Prostate gland (tissue), 2 donors: Measurements from ENCODE around the gene VEZT. TPM values are rescaled to one million over a fixed set of nuclear protein-coding genes. Genes with fewer than 3 reads are reported as not detected.

Experiments used
- DNase-seq: peaks from one replicate; pipeline ENCODE4 v3.0.0-alpha.2; 2019; ENCODE audit warnings: low spot score
- H3K27ac ChIP-seq, 2 donors: fragments of 200-600 bp; sonication (generic); 2 replicates each; pipeline ENCODE4 v1.5.1; 2017 to 2019
- H3K27me3 ChIP-seq: fragments of 200-600 bp; sonication (generic); replicated peaks from 2 replicates; pipeline ENCODE4 v1.5.1; 2019; ENCODE audit not compliant: insufficient read depth
- H3K36me3 ChIP-seq, 2 donors: fragments of 200-600 bp; sonication (generic); 1 replicate in 1 of 2; 2 replicates in 1 of 2; pipeline versions ENCODE4 v1.5.1 to v1.8.1; 2017 to 2019
- H3K4me1 ChIP-seq: fragments of 200-600 bp; sonication (generic); replicated peaks from 2 replicates; pipeline ENCODE4 v1.5.1; 2019
- H3K4me3 ChIP-seq, 2 donors: fragments of 200-600 bp; sonication (generic); 2 replicates each; pipeline ENCODE4 v1.5.1; 2017 to 2019
- H3K9me3 ChIP-seq: fragments of 200-600 bp; sonication (generic); 2 replicates; pipeline ENCODE4 v1.5.1; 2017
- CTCF ChIP-seq, 4 experiments: fragments of 200-600 bp in 2 of 4; fragments of 450-650 bp in 2 of 4; sonication (generic) in 2 of 4; IDR thresholded peaks; 1 replicate in 3 of 4; 2 replicates in 1 of 4; pipeline ENCODE4 v1.5.1; 2016 to 2019; ENCODE audit warnings: antibody characterized with exemption in 4 of 4, mild to moderate bottlenecking in 2 of 4, moderate library complexity in 2 of 4
- POLR2A ChIP-seq: fragments of 450-650 bp; IDR thresholded peaks from one replicate; pipeline ENCODE4 v1.6.1; 2016; ENCODE audit warnings: antibody characterized with exemption, mild to moderate bottlenecking
- POLR2AphosphoS5 ChIP-seq: sonication (generic); formaldehyde crosslinking; IDR thresholded peaks from one replicate; pipeline ENCODE4 v1.6.1; 2017; ENCODE audit warnings: antibody characterized with exemption
- WGBS: methylation state at CpG from one replicate; pipeline ENCODE4 v1.1.5; 2018; 5-methylcytosine and 5-hydroxymethylcytosine counted together
- intact Hi-C: fragments of 100-400 bp; cut with DNase I; formaldehyde crosslinking; loops from one replicate; pipeline ENCODE4 v1.14.2; 2022
- total RNA-seq, 2 donors: library from RNA; depleted of rRNA; stranded (reverse); fragments of >200 nt; gene quantifications; one replicate each; pipeline ENCODE4 v1.1.0, GENCODE V29; 2016

Gene VEZT
- total RNA-seq, 2 donors from 2014 or later: 37.4 to 81.6 TPM

- intact Hi-C loops: no loop called here
- no peak for DNase-seq
Observed at GRCh38 chr12:95198914-95199313, 18.7 kb upstream of the VEZT start.

GRCh38 chr12:95200128-95200894 is 17.3 kb upstream of the VEZT start:
- no peaks in the 10 kb centered on the region for H3K4me1 ChIP-seq
- 37% methylated on average over 5 of the region's 5 CpGs for WGBS

More at GRCh38 chr12:95198914-95199313, 18.7 kb upstream of the VEZT start:
- no peaks in the 10 kb centered on the region for H3K27me3 ChIP-seq
- H3K4me1 ChIP-seq: no peaks in the 10 kb centered on the region
- TF ChIP-seq POLR2A: no peak
- no peak for TF ChIP-seq POLR2AphosphoS5
- no peak for TF ChIP-seq CTCF (IDR thresholded peaks at IDR 0.05)
- no peaks in the 10 kb centered on the region for H3K9me3 ChIP-seq
- no peaks in the 10 kb centered on the region for H3K36me3 ChIP-seq
- H3K4me3 ChIP-seq: no peak overlapping the region
- WGBS: 58% methylated on average over 4 of the region's 4 CpGs
- no peak overlapping the region for H3K27ac ChIP-seq

DNA sequence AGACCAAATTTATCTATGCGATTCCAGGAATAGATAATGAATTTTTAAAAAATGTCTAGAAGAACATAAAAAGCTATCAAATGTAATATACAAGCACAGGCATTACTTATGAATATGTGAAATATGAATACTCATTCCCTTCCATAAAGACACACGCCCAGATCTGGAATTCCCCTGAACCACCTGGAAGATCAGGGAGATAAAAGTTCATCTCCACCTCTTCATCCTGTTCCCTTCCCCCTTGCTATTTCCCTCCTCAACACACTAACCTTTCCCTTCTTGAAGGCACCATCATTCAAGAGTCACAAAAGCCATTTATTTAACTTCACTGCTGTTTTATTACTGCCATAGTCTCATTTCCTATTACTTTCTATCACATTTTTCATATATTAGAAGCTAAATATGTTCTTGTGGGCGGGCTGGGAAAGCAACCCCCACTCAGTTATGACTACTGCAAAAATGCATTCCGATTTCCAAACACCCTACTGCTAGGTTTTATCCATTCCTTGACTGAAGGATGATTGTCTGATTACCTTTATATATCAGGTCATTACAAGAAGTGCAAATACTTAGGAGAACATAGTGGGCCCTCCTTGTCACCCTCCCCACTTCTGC is 16.4 kb upstream of the VEZT start:
- Histone ChIP-seq H3K27ac (peak overlapping the region; percentile 33 to 35), H3K4me1 (no peaks in the 10 kb centered on the region), H3K9me3 (no peaks in the 10 kb centered on the region), H3K27me3 (no peaks in the 10 kb centered on the region), H3K4me3 (no peak overlapping the region), H3K36me3 (no peaks in the 10 kb centered on the region)
- no peak for DNase-seq
- 67% methylated on average over 4 of the region's 4 CpGs for WGBS
- intact Hi-C loops: no loop called here
- TF ChIP-seq CTCF (IDR thresholded peaks at IDR 0.05) (no peak), POLR2AphosphoS5 (no peak), POLR2A (no peak)

More at GRCh38 chr12:95200128-95200894, 17.3 kb upstream of the VEZT start:
- H3K36me3 ChIP-seq: no peaks in the 10 kb centered on the region
- no peaks in the 10 kb centered on the region for H3K27me3 ChIP-seq
- no peak overlapping the region for H3K4me3 ChIP-seq
- intact Hi-C loops: no loop called here
- H3K9me3 ChIP-seq: no peaks in the 10 kb centered on the region
- DNase-seq: no peak
- TF ChIP-seq CTCF (IDR thresholded peaks at IDR 0.05): no peak
- TF ChIP-seq POLR2A: no peak
- TF ChIP-seq POLR2AphosphoS5: no peak
- peak overlapping the region; percentile 33 to 35 for H3K27ac ChIP-seq

- Histone ChIP-seq H3K4me3 (no peak overlapping the region), H3K4me1 (no peaks in the 10 kb centered on the region), H3K9me3 (no peaks in the 10 kb centered on the region), H3K27ac (peak overlapping the region in 1 of 2 donors; percentile 1), H3K27me3 (no peaks in the 10 kb centered on the region), H3K36me3 (no peaks in the 10 kb centered on the region)
- WGBS: 54% methylated on average over 3 of the region's 3 CpGs
- intact Hi-C loops: no loop called here
- DNase-seq: no peak
- TF ChIP-seq POLR2AphosphoS5 (no peak), CTCF (IDR thresholded peaks at IDR 0.05) (no peak), POLR2A (no peak)
Observed at GRCh38 chr12:95202691-95203486, 14.7 kb upstream of the VEZT start.
